GM23338 (cell line): ENCODE data around the gene FRA10AC1. TPM values are rescaled to one million over a fixed set of nuclear protein-coding genes. Genes with fewer than 3 reads are reported as not detected.

Experiments
- ATAC-seq: fragments of 200-7000 bp; cut with Tn5 transposase; 3 replicates; pipeline ENCODE4 v1.9.1; 2020
- DNase-seq: peaks from one replicate; pipeline ENCODE4 v3.0.0-alpha.2; 2015; ENCODE audit warnings: low spot score
- H2AFZ ChIP-seq: fragments of 200-600 bp; sonication (generic); 2 replicates; pipeline ENCODE4 v1.8.0; 2016; ENCODE audit warnings: antibody characterized with exemption, mild to moderate bottlenecking, moderate library complexity
- H3F3A ChIP-seq: fragments of 200-600 bp; sonication (generic); replicated peaks from 2 replicates; pipeline ENCODE4 v1.8.0; 2017; ENCODE audit warnings: antibody characterized with exemption, mixed run types, low read depth
- H3K27ac ChIP-seq: fragments of 200-600 bp; sonication (generic); 2 replicates; pipeline ENCODE4 v1.6.1; 2016; ENCODE audit warnings: low read depth
- H3K27me3 ChIP-seq: fragments of 200-600 bp; sonication (generic); 2 replicates; pipeline ENCODE4 v1.8.0; 2016; ENCODE audit warnings: mild to moderate bottlenecking, mixed run types, moderate library complexity; ENCODE audit not compliant: insufficient read depth
- H3K36me3 ChIP-seq: fragments of 200-600 bp; sonication (generic); 2 replicates; pipeline ENCODE4 v1.8.0; 2016; ENCODE audit warnings: mild to moderate bottlenecking; ENCODE audit not compliant: insufficient read depth
- H3K4me1 ChIP-seq: fragments of 200-600 bp; sonication (generic); 2 replicates; pipeline ENCODE4 v1.8.0; 2016; ENCODE audit warnings: mild to moderate bottlenecking, moderate library complexity; ENCODE audit not compliant: insufficient read depth
- H3K4me2 ChIP-seq: fragments of 200-600 bp; sonication (generic); 2 replicates; pipeline ENCODE4 v1.7.1; 2017; ENCODE audit warnings: mixed run types
- H3K4me3 ChIP-seq: fragments of 200-600 bp; sonication (generic); 2 replicates; pipeline ENCODE4 v1.6.1; 2016; ENCODE audit warnings: mixed run types
- H3K79me2 ChIP-seq: fragments of 200-600 bp; sonication (generic); replicated peaks from 2 replicates; pipeline ENCODE4 v1.8.0; 2017; ENCODE audit warnings: mild to moderate bottlenecking; ENCODE audit not compliant: insufficient read depth
- H3K9me2 ChIP-seq: fragments of 200-600 bp; sonication (generic); 2 replicates; pipeline ENCODE4 v1.8.0; 2017; ENCODE audit not compliant: insufficient read depth
- H4K20me1 ChIP-seq: fragments of 200-600 bp; sonication (generic); replicated peaks from 2 replicates; pipeline ENCODE4 v1.8.0; 2017; ENCODE audit warnings: mild to moderate bottlenecking; ENCODE audit not compliant: insufficient read depth
- H3K27ac Mint-ChIP-seq: 2 replicates; pipeline ENCODE4 v1.8.0; 2020; ENCODE audit warnings: inconsistent platforms, mild to moderate bottlenecking, moderate library complexity, mixed read lengths
- H3K27me3 Mint-ChIP-seq: 3 replicates; pipeline ENCODE4 v1.8.0; 2022; ENCODE audit warnings: low read depth, mild to moderate bottlenecking, moderate library complexity, mixed read lengths, inconsistent platforms; ENCODE audit not compliant: insufficient read depth, poor library complexity
- H3K36me3 Mint-ChIP-seq: 3 replicates; pipeline ENCODE4 v1.8.0; 2021; ENCODE audit warnings: low read depth, mild to moderate bottlenecking, inconsistent platforms, moderate library complexity, mixed read lengths
- H3K4me1 Mint-ChIP-seq: 3 replicates; pipeline ENCODE4 v1.8.0; 2020; ENCODE audit warnings: mild to moderate bottlenecking, inconsistent platforms, mixed read lengths
- H3K4me3 Mint-ChIP-seq: 3 replicates; pipeline ENCODE4 v1.8.0; 2021; ENCODE audit warnings: moderate library complexity, mild to moderate bottlenecking, inconsistent platforms, mixed read lengths
- H3K9me3 Mint-ChIP-seq: 3 replicates; pipeline ENCODE4 v1.8.0; 2020; ENCODE audit warnings: moderate library complexity, mild to moderate bottlenecking, inconsistent platforms, mixed read lengths
- ETS1 ChIP-seq: IDR thresholded peaks from 2 replicates; pipeline ENCODE4 v1.6.1; 2016; ENCODE audit warnings: antibody characterized with exemption
- EZH2 ChIP-seq: fragments of 200-600 bp; sonication (generic); IDR thresholded peaks from one replicate; pipeline ENCODE4 v1.8.0; 2017; ENCODE audit warnings: antibody characterized with exemption, mild to moderate bottlenecking, low read depth; ENCODE audit not compliant: unreplicated experiment
- EZH2phosphoT487 ChIP-seq: fragments of 200-600 bp; sonication (generic); IDR thresholded peaks from one replicate; pipeline ENCODE4 v1.8.1; 2018; ENCODE audit warnings: antibody characterized with exemption; ENCODE audit not compliant: unreplicated experiment
- JUNB ChIP-seq: IDR thresholded peaks from one replicate; pipeline ENCODE4 v1.6.1; 2016; ENCODE audit warnings: antibody characterized with exemption; ENCODE audit not compliant: unreplicated experiment
- NANOG ChIP-seq: IDR thresholded peaks from 2 replicates; pipeline ENCODE4 v1.6.1; 2016; ENCODE audit warnings: antibody characterized with exemption, borderline replicate concordance
- POLR2AphosphoS5 ChIP-seq: IDR thresholded peaks from 2 replicates; pipeline ENCODE4 v1.6.1; 2016; ENCODE audit warnings: antibody characterized with exemption, low read depth
- REST ChIP-seq: IDR thresholded peaks from one replicate; pipeline ENCODE4 v1.6.1; 2018; ENCODE audit warnings: antibody characterized with exemption; ENCODE audit not compliant: unreplicated experiment
- ZNF114 ChIP-seq: fragments of 250-450 bp; sonication (Bioruptor Pico); IDR thresholded peaks from 2 replicates; pipeline ENCODE4 v1.5.0; 2020; ENCODE audit warnings: mild to moderate bottlenecking, moderate library complexity
- ZNF462 ChIP-seq: fragments of 250-450 bp; sonication (Bioruptor Pico); IDR thresholded peaks from 2 replicates; pipeline ENCODE4 v1.5.0; 2020; ENCODE audit warnings: mild to moderate bottlenecking, moderate library complexity
- polyA plus RNA-seq: library from polyadenylated mRNA; unstranded; fragments of >200 nt; fragmentation: Nextera tagmentation; extraction: Ambion mirVana; gene quantifications from 2 replicates; pipeline ENCODE4 v1.2.1, GENCODE V29; 2016
- total RNA-seq: library from RNA; depleted of rRNA; stranded (reverse); fragments of >200 nt; shearing (Covaris generic); gene quantifications from 2 replicates; pipeline ENCODE4 v1.2.3, GENCODE V29; 2014

The FRA10AC1 gene
- total and polyA plus RNA-seq, 2 experiments from 2014 or later: 35.4 to 51.5 TPM

- Histone ChIP-seq H2AFZ (no peak overlapping the region), H3K79me2 (no peaks in the 10 kb centered on the region), H3K4me1 (no peaks in the 10 kb centered on the region), H3K9me2 (no peaks in the 10 kb centered on the region), H4K20me1 (no peaks in the 10 kb centered on the region), H3K27ac (no peak overlapping the region), H3K27me3 (no peaks in the 10 kb centered on the region), H3K4me3 (no peak overlapping the region), H3F3A (no peaks in the 10 kb centered on the region), H3K4me2 (no peak overlapping the region), H3K36me3 (no peaks in the 10 kb centered on the region)
- ATAC-seq (no peak), DNase-seq (no peak)
- Mint-ChIP-seq H3K27ac (no peak overlapping the region), H3K9me3 (no peaks in the 10 kb centered on the region), H3K4me1 (peaks cover 14% of the 10 kb centered on the region; the same call in 2 of the 3 replicates), H3K36me3 (no peaks in the 10 kb centered on the region), H3K27me3 (peaks cover 4% of the 10 kb centered on the region), H3K4me3 (no peak overlapping the region)
- TF ChIP-seq JUNB (no peak), EZH2 (no peak), ETS1 (no peak), ZNF114 (CRISPR knock-in tag) (no peak), POLR2AphosphoS5 (no peak), EZH2phosphoT487 (no peak)
These were observed 72.6 kb downstream of the FRA10AC1 start for GRCh38 chr10:93629647-93630305.

GRCh38 chr10:93628858-93629257 lies 73.5 kb downstream of the FRA10AC1 start:
- no peaks in the 10 kb centered on the region for H3K36me3 ChIP-seq
- H3K4me1 ChIP-seq: no peaks in the 10 kb centered on the region
- Mint-ChIP-seq H3K36me3 (no peaks in the 10 kb centered on the region), H3K4me3 (no peak overlapping the region), H3K27ac (no peak overlapping the region), H3K9me3 (no peaks in the 10 kb centered on the region), H3K27me3 (peaks cover 4% of the 10 kb centered on the region), H3K4me1 (peaks cover 14% of the 10 kb centered on the region; the same call in 2 of the 3 replicates)
- H3K4me2 ChIP-seq: no peak overlapping the region
- no peaks in the 10 kb centered on the region for H3K9me2 ChIP-seq
- no peaks in the 10 kb centered on the region for H3K27me3 ChIP-seq
- no peak overlapping the region for H3K27ac ChIP-seq
- no peaks in the 10 kb centered on the region for H3F3A ChIP-seq
- no peak for DNase-seq
- no peak; the same call in 2 of the 3 replicates for ATAC-seq
- H4K20me1 ChIP-seq: no peaks in the 10 kb centered on the region
- H2AFZ ChIP-seq: peak overlapping the region; percentile 14; the same call in 1 of the 2 replicates
- H3K4me3 ChIP-seq: no peak overlapping the region
- H3K79me2 ChIP-seq: no peaks in the 10 kb centered on the region
- TF ChIP-seq REST: no peak
- no peak for TF ChIP-seq POLR2AphosphoS5
- TF ChIP-seq NANOG: no peak
- no peak for TF ChIP-seq ZNF462
- no peak for TF ChIP-seq ZNF114 (CRISPR knock-in tag)
- TF ChIP-seq EZH2phosphoT487: no peak
- no peak for TF ChIP-seq ETS1
- no peak for TF ChIP-seq JUNB
